GM23248 (cell line): Measurements from ENCODE around the gene TBL1X. TPM values are rescaled to one million over a fixed set of nuclear protein-coding genes. Genes with fewer than 3 reads are reported as not detected.

ENCODE experiments used
- DNase-seq: peaks from one replicate; pipeline ENCODE4 v3.0.0-alpha.2; 2015
- H2AFZ ChIP-seq: fragments of 200-600 bp; sonication (generic); 2 replicates; pipeline ENCODE4 v1.6.1; 2016; ENCODE audit warnings: antibody characterized with exemption
- H3F3A ChIP-seq: fragments of 200-600 bp; sonication (generic); 2 replicates; pipeline ENCODE4 v1.6.1; 2016; ENCODE audit warnings: mild to moderate bottlenecking, antibody characterized with exemption, mixed run types; ENCODE audit not compliant: insufficient read depth
- H3K27ac ChIP-seq: fragments of 200-600 bp; sonication (generic); 2 replicates; pipeline ENCODE4 v1.5.1; 2016; ENCODE audit warnings: mild to moderate bottlenecking
- H3K27me3 ChIP-seq: fragments of 200-600 bp; sonication (generic); replicated peaks from 2 replicates; pipeline ENCODE4 v1.6.1; 2016; ENCODE audit warnings: mild to moderate bottlenecking; ENCODE audit not compliant: insufficient read depth
- H3K36me3 ChIP-seq: fragments of 200-600 bp; sonication (generic); 2 replicates; pipeline ENCODE4 v1.6.1; 2016; ENCODE audit warnings: low read depth, mild to moderate bottlenecking
- H3K4me1 ChIP-seq: fragments of 200-600 bp; sonication (generic); 2 replicates; pipeline ENCODE4 v1.6.1; 2016; ENCODE audit warnings: mild to moderate bottlenecking; ENCODE audit not compliant: insufficient read depth
- H3K4me2 ChIP-seq: fragments of 200-600 bp; sonication (generic); one replicate; pipeline ENCODE4 v1.6.1; 2016; ENCODE audit warnings: mild to moderate bottlenecking; ENCODE audit not compliant: unreplicated experiment
- H3K4me3 ChIP-seq: fragments of 200-600 bp; sonication (generic); 2 replicates; pipeline ENCODE4 v1.5.1; 2016; ENCODE audit warnings: mild to moderate bottlenecking
- H3K79me2 ChIP-seq: fragments of 200-600 bp; sonication (generic); 2 replicates; pipeline ENCODE4 v1.6.1; 2016; ENCODE audit warnings: mild to moderate bottlenecking; ENCODE audit not compliant: insufficient read depth
- H3K9ac ChIP-seq: fragments of 200-600 bp; sonication (generic); 2 replicates; pipeline ENCODE4 v1.6.1; 2016; ENCODE audit warnings: mild to moderate bottlenecking
- H3K9me2 ChIP-seq: fragments of 200-600 bp; sonication (generic); 2 replicates; pipeline ENCODE4 v1.6.1; 2016; ENCODE audit warnings: mixed run types, mild to moderate bottlenecking, moderate library complexity; ENCODE audit not compliant: insufficient read depth
- H3K9me3 ChIP-seq: fragments of 200-600 bp; sonication (generic); one replicate; pipeline ENCODE4 v1.6.1; 2017; ENCODE audit warnings: low read depth
- H4K20me1 ChIP-seq: fragments of 200-600 bp; sonication (generic); 2 replicates; pipeline ENCODE4 v1.6.0; 2016; ENCODE audit not compliant: insufficient read depth
- EZH2 ChIP-seq: fragments of 200-600 bp; sonication (generic); IDR thresholded peaks from 2 replicates; pipeline ENCODE4 v1.6.1; 2018; ENCODE audit warnings: antibody characterized with exemption, mild to moderate bottlenecking; ENCODE audit not compliant: insufficient read depth, poor library complexity, severe bottlenecking
- EZH2phosphoT487 ChIP-seq: fragments of 200-600 bp; sonication (generic); IDR thresholded peaks from 2 replicates; pipeline ENCODE4 v1.6.1; 2018; ENCODE audit warnings: antibody characterized with exemption, moderate library complexity, mild to moderate bottlenecking, low read depth; ENCODE audit not compliant: insufficient read depth
- WGBS, 2 experiments: methylation state at CpG; one replicate each; pipeline ENCODE4 v1.1.6; 2015 to 2017; ENCODE audit warnings: low lambda C conversion rate in 2 of 2, low coverage in 1 of 2; ENCODE audit errors: missing lambda C conversion rate in 2 of 2; 5-methylcytosine and 5-hydroxymethylcytosine counted together
- in situ Hi-C: fragments of 300-500 bp; cut with MboI; formaldehyde crosslinking; loops from 2 replicates; pipeline ENCODE4 v1.15.0; 2020
- polyA plus RNA-seq: library from polyadenylated mRNA; unstranded; fragments of >200 nt; fragmentation: Nextera tagmentation; extraction: Ambion mirVana; gene quantifications from 2 replicates; pipeline ENCODE4 v1.2.1, GENCODE V29; 2016
- total RNA-seq: library from RNA; depleted of rRNA; stranded (reverse); fragments of >200 nt; shearing (Covaris generic); gene quantifications from 2 replicates; pipeline ENCODE4 v1.2.3, GENCODE V29; 2014

Gene TBL1X
- total and polyA plus RNA-seq, 2 experiments from 2014 or later, result 8.2 to 26.8 TPM

DNA sequence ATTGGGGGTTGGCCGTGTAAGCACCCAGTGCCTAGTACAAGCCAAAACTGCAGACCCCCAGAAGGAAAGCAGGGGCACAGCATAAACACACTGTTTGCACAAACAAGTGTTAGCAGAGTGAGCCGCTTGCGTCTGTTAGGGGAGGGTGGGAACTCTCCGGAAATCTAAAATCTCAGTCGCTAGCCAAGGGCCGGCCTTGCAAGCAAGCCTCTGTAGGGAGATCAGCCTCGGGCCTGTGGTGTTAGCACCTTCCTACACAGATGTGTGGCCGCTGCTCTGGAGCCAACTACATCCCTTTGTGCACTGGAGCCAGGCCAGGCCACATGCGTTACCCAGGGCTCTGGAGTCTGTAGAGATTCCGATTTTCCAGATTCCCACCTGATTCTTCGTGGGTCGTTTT, 233.7 kb downstream of the TBL1X start:
- Histone ChIP-seq H4K20me1 (no peaks in the 10 kb centered on the region), H2AFZ (no peak overlapping the region), H3K79me2 (no peaks in the 10 kb centered on the region), H3K4me1 (no peaks in the 10 kb centered on the region), H3K9me3 (no peaks in the 10 kb centered on the region), H3K4me2 (no peak overlapping the region), H3K36me3 (no peaks in the 10 kb centered on the region; the same call in 1 of the 2 replicates), H3F3A (no peaks in the 10 kb centered on the region), H3K27me3 (no peaks in the 10 kb centered on the region), H3K4me3 (no peak overlapping the region), H3K9me2 (no peaks in the 10 kb centered on the region), H3K27ac (no peak overlapping the region), H3K9ac (no peak overlapping the region)
- DNase-seq, result no peak
- TF ChIP-seq EZH2 (no peak), EZH2phosphoT487 (no peak)
- in situ Hi-C loops, result no loop called here
- 89 to 97% methylated on average over 11 to 12 of the region's 12 CpGs for WGBS, 2 experiments

DNA sequence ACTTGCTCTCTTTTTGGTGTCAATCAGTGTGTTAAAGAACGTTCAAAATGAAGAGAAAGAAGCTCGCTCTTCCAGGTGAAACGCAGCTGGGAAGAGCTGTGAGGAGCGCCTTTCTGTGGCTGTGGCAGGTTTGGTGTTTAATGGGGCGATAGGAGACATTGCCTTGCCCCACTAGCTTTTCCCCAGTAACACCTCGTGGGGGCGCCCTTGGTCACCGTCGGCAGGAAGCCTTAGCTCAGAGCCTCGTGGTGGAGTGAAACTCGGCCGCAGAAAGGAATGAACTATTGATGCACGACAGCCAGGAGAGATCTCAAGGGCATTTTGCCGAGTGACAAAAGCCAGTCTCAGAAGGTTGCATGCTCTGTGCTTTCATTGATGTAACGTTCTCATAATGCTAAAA, 235.7 kb downstream of the TBL1X start:
- Histone ChIP-seq H3K27ac (no peak overlapping the region), H3K9me3 (no peaks in the 10 kb centered on the region), H3F3A (no peaks in the 10 kb centered on the region), H3K27me3 (no peaks in the 10 kb centered on the region), H3K36me3 (no peaks in the 10 kb centered on the region), H2AFZ (no peak overlapping the region), H3K4me2 (no peak overlapping the region), H3K9ac (no peak overlapping the region), H3K79me2 (no peaks in the 10 kb centered on the region), H3K9me2 (no peaks in the 10 kb centered on the region), H3K4me3 (no peak overlapping the region), H3K4me1 (no peaks in the 10 kb centered on the region), H4K20me1 (no peaks in the 10 kb centered on the region)
- no peak for TF ChIP-seq EZH2
- TF ChIP-seq EZH2phosphoT487, result no peak
- 92 to 96% methylated on average over 10 to 14 of the region's 15 CpGs for WGBS, 2 experiments
- DNase-seq, result no peak
- in situ Hi-C loops, result loop anchor here (10.0 to 25.0 kb wide), 2 partner anchors 736 to 888 kb away; partner anchors contain the start of gene FAM9A

DNA sequence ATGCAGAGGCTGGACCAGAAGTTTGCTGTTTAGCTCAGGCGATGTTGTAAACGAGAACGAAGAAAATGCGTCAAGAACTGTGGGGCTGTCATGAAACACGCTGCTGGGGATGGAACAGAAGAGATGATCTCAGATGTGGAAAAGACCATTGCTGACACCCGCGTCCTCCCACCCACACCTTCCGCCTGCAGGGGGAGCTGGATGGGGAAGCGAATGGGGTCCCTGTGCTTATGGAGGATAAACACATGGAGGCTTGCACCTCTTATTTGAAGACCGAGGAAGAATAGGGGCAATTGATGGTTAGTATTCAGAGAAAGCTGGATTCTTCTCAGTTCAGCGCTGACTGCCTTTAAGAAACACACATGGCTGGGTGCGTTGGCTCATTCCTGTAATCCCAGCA, 236.9 kb downstream of the TBL1X start:
- H3K4me3 ChIP-seq, result no peak overlapping the region
- H3K79me2 ChIP-seq, result no peaks in the 10 kb centered on the region
- WGBS, 2 experiments, result 95 to 96% methylated on average over 4 to 12 of the region's 12 CpGs

DNA sequence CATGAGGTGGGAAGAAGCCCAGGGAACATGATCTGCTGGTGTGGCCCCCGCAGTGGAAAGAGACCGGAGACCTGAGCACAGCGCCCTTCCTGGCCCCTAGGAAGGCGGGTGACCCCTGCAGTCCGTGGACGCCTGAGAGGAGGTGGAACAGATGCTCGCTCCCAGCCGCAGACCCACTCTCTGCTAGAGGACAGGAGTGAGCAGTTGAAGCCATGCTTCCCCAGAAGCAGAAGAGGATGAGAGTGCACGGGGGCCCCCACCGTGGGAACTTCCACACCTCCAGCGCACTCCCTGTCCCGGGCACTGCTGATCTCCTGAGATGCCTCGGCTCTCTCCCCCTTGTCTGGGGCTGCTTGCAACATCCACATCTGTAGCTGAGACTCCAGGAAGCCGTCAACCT, 238.5 kb downstream of the TBL1X start:
- H4K20me1 ChIP-seq, result no peaks in the 10 kb centered on the region
- TF ChIP-seq EZH2phosphoT487 (no peak), EZH2 (no peak)
- no peak overlapping the region for H3K4me3 ChIP-seq
- H3F3A ChIP-seq, result no peaks in the 10 kb centered on the region
- H3K9ac ChIP-seq, result no peak overlapping the region
- in situ Hi-C loops, result loop anchor here (10.0 to 25.0 kb wide), 2 partner anchors 739 to 891 kb away; partner anchors contain the start of gene FAM9A
- no peak overlapping the region for H3K27ac ChIP-seq
- no peaks in the 10 kb centered on the region for H3K9me2 ChIP-seq
- no peaks in the 10 kb centered on the region for H3K4me1 ChIP-seq
- 88 to 100% methylated on average over 3 to 11 of the region's 14 CpGs for WGBS, 2 experiments
- H3K4me2 ChIP-seq, result no peak overlapping the region
- H3K9me3 ChIP-seq, result no peaks in the 10 kb centered on the region
- no peak overlapping the region for H2AFZ ChIP-seq
- no peaks in the 10 kb centered on the region for H3K79me2 ChIP-seq
- no peak for DNase-seq
- H3K27me3 ChIP-seq, result no peaks in the 10 kb centered on the region
- no peaks in the 10 kb centered on the region for H3K36me3 ChIP-seq

More for the DNA sequence above, 236.9 kb downstream of the TBL1X start:
- TF ChIP-seq EZH2, result no peak
- TF ChIP-seq EZH2phosphoT487, result no peak
- no peak overlapping the region for H3K27ac ChIP-seq
- H3K9me2 ChIP-seq, result no peaks in the 10 kb centered on the region
- no peaks in the 10 kb centered on the region for H3K9me3 ChIP-seq
- H3K27me3 ChIP-seq, result no peaks in the 10 kb centered on the region
- DNase-seq, result no peak
- no peaks in the 10 kb centered on the region for H3F3A ChIP-seq
- H2AFZ ChIP-seq, result no peak overlapping the region
- no peaks in the 10 kb centered on the region for H3K4me1 ChIP-seq
- H3K36me3 ChIP-seq, result no peaks in the 10 kb centered on the region
- no peak overlapping the region for H3K9ac ChIP-seq
- no peaks in the 10 kb centered on the region for H4K20me1 ChIP-seq
- in situ Hi-C loops, result loop anchor here (10.0 to 25.0 kb wide), 2 partner anchors 737 to 889 kb away; partner anchors contain the start of gene FAM9A
- no peak overlapping the region for H3K4me2 ChIP-seq

DNA sequence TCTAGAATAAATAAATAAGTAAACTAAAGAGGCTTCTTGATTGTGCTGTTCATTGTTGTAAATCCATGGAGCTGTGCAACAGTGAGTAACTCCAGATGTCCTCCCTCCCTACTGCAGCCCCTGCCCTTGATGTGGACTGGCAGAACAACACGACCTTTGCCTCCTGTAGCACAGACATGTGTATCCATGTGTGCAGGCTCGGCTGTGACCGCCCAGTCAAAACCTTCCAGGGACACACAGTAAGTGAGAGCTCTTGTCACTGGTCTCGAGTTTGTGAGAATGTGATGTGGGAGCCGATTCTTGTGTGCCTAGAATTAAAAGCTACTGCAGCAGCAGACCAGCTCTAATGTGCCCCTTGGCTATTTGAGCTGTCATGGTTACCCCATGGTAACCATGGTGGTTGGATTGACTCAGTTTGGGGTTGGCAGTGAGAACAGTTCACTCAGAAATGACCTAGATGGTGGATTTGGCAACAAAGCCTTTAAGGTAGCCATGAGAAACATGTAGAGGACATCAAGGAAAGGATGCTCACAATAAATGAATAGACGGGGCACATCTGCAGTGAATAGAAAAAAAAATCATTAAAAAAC, 240.1 kb downstream of the TBL1X start:
- Histone ChIP-seq H2AFZ (no peak overlapping the region), H3K9ac (no peak overlapping the region), H3K27ac (no peak overlapping the region), H3K9me2 (no peaks in the 10 kb centered on the region), H4K20me1 (no peaks in the 10 kb centered on the region), H3K4me2 (no peak overlapping the region), H3K9me3 (no peaks in the 10 kb centered on the region), H3K79me2 (no peaks in the 10 kb centered on the region), H3K4me1 (no peaks in the 10 kb centered on the region), H3K36me3 (no peaks in the 10 kb centered on the region), H3K27me3 (no peaks in the 10 kb centered on the region), H3K4me3 (no peak overlapping the region), H3F3A (no peaks in the 10 kb centered on the region)
- TF ChIP-seq EZH2 (no peak), EZH2phosphoT487 (no peak)
- 94 to 97% methylated on average over 5 to 6 of the region's 6 CpGs for WGBS, 2 experiments
- DNase-seq, result no peak
- in situ Hi-C loops, result loop anchor here (10.0 to 25.0 kb wide), 2 partner anchors 740 to 893 kb away; partner anchors contain the start of gene FAM9A
